Gastroesophageal sphincter (tissue), 3 donors: ENCODE data around the gene NSD2.

Source experiments
- POLR2A ChIP-seq, 2 donors: fragments of 450-650 bp; IDR thresholded peaks; one replicate each; pipeline ENCODE4 v1.6.1; 2017; ENCODE audit warnings: antibody characterized with exemption in 2 of 2, mild to moderate bottlenecking in 2 of 2, moderate library complexity in 1 of 2
- TF ChIP-seq, protein P1 (sequence below), 4 experiments: fragments of 200-600 bp in 2 of 4; fragments of 450-650 bp in 2 of 4; sonication (generic) in 1 of 4; IDR thresholded peaks; one replicate each; pipeline ENCODE4 v1.5.1; 2017 to 2019; ENCODE audit warnings: antibody characterized with exemption in 4 of 4, mild to moderate bottlenecking in 2 of 4, moderate library complexity in 2 of 4

DNA sequence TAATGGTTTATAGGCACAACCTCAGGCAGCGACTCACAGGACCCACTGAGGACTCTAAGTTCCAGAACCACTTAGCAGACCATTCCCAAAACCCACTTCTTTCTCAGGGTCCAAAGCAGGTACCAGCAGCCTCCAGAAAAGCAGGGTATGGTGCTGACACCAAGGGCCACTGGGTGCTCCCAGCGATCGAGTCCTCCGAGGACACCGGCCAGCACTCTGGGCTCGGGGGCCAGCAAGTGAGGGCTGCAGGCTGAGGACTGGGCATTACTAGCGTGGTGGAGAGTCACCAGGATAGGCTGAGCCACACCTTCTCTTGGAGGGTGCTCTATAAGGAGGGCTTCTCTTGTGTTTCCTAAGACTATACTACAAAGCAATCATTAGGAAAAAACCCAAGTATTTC lies 34.5 kb upstream of the NSD2 start:
- TF ChIP-seq, protein P1, sequence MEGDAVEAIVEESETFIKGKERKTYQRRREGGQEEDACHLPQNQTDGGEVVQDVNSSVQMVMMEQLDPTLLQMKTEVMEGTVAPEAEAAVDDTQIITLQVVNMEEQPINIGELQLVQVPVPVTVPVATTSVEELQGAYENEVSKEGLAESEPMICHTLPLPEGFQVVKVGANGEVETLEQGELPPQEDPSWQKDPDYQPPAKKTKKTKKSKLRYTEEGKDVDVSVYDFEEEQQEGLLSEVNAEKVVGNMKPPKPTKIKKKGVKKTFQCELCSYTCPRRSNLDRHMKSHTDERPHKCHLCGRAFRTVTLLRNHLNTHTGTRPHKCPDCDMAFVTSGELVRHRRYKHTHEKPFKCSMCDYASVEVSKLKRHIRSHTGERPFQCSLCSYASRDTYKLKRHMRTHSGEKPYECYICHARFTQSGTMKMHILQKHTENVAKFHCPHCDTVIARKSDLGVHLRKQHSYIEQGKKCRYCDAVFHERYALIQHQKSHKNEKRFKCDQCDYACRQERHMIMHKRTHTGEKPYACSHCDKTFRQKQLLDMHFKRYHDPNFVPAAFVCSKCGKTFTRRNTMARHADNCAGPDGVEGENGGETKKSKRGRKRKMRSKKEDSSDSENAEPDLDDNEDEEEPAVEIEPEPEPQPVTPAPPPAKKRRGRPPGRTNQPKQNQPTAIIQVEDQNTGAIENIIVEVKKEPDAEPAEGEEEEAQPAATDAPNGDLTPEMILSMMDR (IDR thresholded peaks at IDR 0.05), result no peak
- no peak for TF ChIP-seq POLR2A (IDR thresholded peaks at IDR 0.05)
